CD4-positive, alpha-beta T cell treated with Interleukin-15 for 1 hour (primary cell): ENCODE data around the gene ATM.

Source experiments
- DNase-seq: peaks from one replicate; pipeline ENCODE4 v3.0.0-alpha.2; 2020

Gene ATM, protein sequence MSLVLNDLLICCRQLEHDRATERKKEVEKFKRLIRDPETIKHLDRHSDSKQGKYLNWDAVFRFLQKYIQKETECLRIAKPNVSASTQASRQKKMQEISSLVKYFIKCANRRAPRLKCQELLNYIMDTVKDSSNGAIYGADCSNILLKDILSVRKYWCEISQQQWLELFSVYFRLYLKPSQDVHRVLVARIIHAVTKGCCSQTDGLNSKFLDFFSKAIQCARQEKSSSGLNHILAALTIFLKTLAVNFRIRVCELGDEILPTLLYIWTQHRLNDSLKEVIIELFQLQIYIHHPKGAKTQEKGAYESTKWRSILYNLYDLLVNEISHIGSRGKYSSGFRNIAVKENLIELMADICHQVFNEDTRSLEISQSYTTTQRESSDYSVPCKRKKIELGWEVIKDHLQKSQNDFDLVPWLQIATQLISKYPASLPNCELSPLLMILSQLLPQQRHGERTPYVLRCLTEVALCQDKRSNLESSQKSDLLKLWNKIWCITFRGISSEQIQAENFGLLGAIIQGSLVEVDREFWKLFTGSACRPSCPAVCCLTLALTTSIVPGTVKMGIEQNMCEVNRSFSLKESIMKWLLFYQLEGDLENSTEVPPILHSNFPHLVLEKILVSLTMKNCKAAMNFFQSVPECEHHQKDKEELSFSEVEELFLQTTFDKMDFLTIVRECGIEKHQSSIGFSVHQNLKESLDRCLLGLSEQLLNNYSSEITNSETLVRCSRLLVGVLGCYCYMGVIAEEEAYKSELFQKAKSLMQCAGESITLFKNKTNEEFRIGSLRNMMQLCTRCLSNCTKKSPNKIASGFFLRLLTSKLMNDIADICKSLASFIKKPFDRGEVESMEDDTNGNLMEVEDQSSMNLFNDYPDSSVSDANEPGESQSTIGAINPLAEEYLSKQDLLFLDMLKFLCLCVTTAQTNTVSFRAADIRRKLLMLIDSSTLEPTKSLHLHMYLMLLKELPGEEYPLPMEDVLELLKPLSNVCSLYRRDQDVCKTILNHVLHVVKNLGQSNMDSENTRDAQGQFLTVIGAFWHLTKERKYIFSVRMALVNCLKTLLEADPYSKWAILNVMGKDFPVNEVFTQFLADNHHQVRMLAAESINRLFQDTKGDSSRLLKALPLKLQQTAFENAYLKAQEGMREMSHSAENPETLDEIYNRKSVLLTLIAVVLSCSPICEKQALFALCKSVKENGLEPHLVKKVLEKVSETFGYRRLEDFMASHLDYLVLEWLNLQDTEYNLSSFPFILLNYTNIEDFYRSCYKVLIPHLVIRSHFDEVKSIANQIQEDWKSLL (N-terminal part only)

DNA sequence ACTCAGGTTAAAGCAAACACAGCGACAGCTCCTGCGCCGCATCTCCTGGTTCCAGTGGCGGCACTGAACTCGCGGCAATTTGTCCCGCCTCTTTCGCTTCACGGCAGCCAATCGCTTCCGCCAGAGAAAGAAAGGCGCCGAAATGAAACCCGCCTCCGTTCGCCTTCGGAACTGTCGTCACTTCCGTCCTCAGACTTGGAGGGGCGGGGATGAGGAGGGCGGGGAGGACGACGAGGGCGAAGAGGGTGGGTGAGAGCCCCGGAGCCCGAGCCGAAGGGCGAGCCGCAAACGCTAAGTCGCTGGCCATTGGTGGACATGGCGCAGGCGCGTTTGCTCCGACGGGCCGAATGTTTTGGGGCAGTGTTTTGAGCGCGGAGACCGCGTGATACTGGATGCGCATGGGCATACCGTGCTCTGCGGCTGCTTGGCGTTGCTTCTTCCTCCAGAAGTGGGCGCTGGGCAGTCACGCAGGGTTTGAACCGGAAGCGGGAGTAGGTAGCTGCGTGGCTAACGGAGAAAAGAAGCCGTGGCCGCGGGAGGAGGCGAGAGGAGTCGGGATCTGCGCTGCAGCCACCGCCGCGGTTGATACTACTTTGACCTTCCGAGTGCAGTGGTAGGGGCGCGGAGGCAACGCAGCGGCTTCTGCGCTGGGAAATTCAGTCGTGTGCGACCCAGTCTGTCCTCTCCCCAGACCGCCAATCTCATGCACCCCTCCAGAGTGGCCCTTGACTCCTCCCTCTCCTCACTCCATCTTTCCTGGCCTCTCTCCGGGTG is at the start of gene ATM, which contains the start of gene NPAT:
Gene ATM (plus strand): TSS at position 494 of the 774 bp plus-strand sequence. CDS start 4,558 bp downstream, outside the sequence.
Gene NPAT (minus strand): TSS at position 65 of the 774 bp plus-strand sequence. CDS start 102 bp downstream, outside the sequence.
- DNase-seq: peak; percentile 100

- no peak for DNase-seq
Observed at GRCh38 chr11:108177570-108177969, 45.3 kb upstream of the ATM start.

DNA sequence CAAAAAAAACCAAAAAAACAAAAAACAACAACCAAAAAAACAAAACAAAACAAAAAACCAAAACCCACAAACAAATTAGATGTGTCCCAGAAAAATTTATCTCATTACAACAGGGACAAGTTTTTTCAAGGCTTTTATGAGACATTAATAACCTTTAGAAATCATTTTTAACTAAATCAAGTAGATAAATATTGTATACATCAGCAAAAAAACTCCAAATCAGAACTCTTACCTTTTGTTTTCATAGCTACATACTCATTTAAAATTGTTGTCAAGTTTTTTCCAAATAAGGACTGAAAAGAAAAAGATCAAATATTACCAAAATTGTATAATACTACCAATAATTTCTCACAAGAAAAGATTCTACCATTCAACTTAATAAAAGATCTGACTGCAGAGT is 29.1 kb upstream of the ATM start:
- no peak for DNase-seq

GRCh38 chr11:108196901-108197300 is 26.0 kb upstream of the ATM start:
- no peak for DNase-seq

DNA sequence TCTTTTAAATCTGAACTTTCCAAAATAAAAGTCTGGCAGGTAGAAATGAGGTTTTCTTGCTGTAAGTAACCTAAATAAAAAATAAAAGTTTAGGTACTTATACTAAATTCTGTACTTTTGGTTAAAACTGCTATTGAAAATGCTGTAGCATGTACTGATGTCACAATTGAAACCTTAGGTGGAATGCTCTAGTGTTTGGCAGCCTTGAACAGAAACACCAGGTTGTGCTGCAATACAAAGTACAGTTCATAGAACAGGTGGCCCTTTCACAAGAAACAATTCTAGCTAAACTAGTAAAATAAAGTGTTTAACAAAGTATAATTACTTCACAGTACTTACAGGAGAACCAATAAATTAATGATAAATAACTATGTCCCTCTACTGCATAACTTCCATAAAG is 25.5 kb upstream of the ATM start:
- no peak for DNase-seq

- no peak for DNase-seq
Observed at GRCh38 chr11:108198833-108199232, 24.0 kb upstream of the ATM start.

DNA sequence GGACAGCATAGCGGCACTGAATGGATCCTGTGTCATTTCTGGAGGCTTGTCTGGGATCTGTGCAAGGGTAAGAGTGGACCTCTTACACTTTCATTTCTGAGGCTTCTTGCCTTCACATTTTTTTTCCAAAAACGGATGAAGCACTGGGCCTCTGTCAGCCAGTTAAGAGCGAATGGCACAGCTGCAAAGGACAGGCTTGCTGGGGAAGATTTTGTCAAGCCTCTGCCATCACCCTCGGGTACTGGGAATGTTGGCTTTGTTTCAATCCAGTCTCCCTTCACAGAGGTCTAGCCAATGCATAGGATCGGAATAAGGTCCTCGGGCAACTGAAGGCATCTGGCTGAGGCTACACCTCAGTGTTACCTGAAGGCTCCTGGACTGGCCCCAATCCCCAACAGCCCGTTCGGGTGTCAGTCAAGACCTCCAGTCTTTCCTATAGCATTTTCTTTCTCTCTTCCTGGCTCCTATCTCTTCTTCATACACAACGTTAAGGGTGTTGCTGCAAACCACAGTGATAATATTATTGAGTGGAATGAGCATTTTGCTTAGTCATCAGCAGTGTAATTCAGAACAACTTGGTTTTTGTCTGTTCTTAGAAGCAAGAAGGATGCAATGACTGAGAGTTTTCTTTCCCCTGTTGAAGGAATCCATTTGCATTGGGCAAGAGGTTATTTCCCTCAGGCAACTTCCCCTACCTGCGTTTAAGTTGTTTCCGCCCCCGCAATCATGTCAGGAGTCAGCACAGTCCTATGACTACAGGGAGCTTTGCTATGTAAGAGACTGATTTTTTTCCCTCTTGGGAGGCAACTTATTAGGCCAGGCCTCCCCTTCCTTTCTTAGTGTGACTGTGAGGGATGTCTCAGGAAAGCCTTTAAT is 23.2 kb upstream of the ATM start:
- peak; percentile 52 for DNase-seq

- no peak for DNase-seq
Observed at GRCh38 chr11:108203075-108203474, 19.8 kb upstream of the ATM start.

DNA sequence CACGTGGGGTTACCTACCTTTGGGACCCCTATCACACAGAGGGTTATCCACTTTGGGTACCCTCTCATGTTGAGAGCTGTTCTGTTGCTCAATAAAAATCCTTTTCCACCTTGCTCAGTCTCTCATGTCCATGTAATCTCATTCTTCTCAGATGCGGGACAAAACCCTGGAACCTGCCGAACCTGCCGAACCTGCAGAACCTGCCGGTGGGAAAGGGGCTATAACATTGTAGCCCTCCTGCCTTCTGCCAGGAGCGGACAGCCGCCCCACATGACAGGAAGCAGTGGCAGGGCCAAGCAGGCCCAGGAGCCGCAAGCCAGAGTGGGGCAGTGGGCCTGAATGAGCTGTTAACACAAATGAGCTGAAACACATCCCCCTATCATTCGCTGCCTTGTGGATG is 18.5 kb upstream of the ATM start:
- no peak for DNase-seq

GRCh38 chr11:108204929-108205499 is 17.9 kb upstream of the ATM start:
- no peak for DNase-seq

DNA sequence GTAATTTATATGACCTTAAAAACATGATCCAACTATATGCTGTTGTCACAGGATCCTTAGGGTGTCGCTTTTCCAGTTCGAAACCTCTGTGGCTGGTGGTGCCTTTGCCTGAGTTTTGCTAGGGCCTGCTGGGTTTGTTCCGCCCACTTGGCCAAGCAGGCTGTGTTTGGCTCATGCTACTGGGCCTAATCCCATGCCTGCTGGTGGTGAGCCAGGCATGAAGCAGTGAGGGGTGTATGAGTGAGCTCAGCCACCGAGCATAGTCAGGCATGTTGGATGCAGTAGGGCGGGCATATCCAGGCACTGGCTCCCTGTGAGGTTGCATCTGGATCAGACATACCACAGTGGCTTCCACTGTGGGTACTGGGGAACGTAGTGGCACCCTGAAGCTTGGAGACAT is 16.7 kb upstream of the ATM start:
- no peak for DNase-seq

GRCh38 chr11:108206969-108207682 is 15.7 kb upstream of the ATM start:
- no peak for DNase-seq

DNA sequence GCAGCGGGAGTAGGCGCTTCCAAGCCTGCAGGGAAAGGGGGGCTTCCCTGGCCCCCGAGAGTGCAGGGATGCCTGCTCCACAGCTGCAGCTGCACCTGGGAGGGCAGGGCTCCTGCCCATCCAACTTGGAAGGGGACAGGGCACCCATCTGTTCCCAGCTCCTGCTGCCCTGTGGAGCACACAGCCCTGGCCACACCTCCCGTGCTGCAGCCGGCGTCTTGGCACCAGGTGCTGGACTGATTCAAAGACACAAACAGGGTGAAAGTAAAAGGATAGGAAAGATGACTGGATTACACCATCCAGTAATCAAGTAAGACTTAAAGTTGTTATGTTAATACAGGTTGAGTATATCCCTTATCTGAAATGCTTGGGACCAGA is 15.2 kb upstream of the ATM start:
- no peak for DNase-seq

DNA sequence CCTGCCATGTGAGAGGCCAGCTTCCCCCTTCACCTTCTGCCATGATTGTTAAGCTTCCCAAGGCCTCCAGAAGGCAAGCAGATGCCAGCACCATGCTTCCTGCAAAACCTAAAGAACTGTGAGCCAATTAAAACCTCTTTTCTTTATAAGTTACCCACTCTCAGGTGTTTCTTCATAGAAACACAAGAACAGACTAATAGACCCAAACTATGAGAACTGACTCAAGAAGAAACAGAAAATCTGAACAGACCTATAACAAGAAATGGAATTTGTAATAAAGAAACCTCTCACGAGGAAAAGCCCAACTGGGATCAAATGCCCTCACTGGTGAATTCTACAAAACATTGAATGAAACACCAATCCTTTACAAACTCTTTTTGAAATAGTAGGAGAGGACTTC is 12.4 kb upstream of the ATM start:
- no peak for DNase-seq

GRCh38 chr11:108213784-108214183 is 9.1 kb upstream of the ATM start:
- no peak for DNase-seq

- DNase-seq: no peak
Observed at GRCh38 chr11:108216988-108217387, 5.9 kb upstream of the ATM start.

DNA sequence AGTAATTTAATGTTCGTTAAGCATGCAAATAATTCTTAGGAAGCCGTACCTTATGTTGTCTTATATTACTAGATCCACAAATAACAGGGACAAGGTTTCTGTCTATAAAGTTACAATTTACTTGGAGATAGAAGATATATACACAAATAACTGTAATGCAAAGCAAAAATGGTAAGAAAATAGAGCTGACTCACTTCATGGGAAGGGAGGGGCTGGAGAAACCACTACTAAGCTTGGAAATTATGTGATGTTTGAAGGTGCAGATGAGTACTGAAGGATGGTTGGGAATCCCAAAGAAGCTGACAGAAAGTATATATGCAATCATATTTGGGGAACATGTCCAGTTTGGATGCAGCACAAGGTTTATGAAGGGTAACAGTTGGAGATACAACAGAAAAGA is 4.4 kb upstream of the ATM start:
- DNase-seq: no peak

- DNase-seq: no peak
Observed at GRCh38 chr11:108218912-108219783, 3.7 kb upstream of the ATM start.

- no peak for DNase-seq
Observed at GRCh38 chr11:108220721-108221336, 2.0 kb upstream of the ATM start.
